ENCODE measurements around the gene PPFIA4.

The PPFIA4 gene

DNA sequence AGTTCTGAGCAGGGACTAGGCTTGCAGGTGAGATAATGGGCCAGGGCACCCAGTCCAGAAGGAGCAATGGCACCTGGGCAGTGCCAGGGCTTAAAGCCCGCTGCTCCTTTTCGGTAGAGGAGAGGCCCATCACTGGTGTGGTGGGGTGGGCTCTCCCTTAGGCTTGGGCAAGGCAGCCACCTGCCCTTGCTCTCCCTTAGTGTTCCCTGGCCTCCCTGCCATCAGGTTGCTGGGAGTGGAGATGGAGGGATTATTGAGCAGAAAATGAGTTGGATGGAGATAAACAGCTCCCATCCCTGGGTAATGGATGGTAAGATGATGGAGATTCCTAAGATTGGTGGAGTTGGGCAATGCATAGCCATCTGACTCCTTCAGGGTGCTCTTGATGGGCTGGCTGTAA, 51.7 kb downstream of the PPFIA4 start:
- TF ChIP-seq, protein P1, sequence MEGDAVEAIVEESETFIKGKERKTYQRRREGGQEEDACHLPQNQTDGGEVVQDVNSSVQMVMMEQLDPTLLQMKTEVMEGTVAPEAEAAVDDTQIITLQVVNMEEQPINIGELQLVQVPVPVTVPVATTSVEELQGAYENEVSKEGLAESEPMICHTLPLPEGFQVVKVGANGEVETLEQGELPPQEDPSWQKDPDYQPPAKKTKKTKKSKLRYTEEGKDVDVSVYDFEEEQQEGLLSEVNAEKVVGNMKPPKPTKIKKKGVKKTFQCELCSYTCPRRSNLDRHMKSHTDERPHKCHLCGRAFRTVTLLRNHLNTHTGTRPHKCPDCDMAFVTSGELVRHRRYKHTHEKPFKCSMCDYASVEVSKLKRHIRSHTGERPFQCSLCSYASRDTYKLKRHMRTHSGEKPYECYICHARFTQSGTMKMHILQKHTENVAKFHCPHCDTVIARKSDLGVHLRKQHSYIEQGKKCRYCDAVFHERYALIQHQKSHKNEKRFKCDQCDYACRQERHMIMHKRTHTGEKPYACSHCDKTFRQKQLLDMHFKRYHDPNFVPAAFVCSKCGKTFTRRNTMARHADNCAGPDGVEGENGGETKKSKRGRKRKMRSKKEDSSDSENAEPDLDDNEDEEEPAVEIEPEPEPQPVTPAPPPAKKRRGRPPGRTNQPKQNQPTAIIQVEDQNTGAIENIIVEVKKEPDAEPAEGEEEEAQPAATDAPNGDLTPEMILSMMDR (IDR thresholded peaks at IDR 0.05; ENCODE audit: low read depth, low read length): no peak
- no peak for DNase-seq (ENCODE audit: extremely low read depth, low read depth)

DNA sequence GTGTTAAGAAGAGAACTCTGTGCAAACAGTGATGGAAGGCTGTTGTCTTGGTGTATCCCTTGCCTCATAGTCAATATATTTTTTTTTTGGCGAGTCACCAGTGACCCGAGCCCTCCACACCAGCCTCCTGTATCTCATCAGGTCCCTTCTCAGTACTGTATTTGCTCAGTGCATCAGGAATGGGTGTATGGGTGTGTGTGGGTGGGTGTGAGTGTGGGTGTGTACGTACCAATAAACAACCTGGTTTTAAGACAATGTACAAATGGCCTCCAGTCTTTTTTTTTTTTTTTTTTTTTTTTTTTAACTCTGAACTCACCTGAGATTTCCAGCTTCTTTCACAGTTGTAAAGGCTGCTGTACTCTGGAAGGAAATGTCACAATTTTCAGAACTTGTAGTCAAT, 52.2 kb downstream of the PPFIA4 start:
- TF ChIP-seq, protein P1 (IDR thresholded peaks at IDR 0.05; ENCODE audit: low read depth, low read length): no peak
- DNase-seq (ENCODE audit: extremely low read depth, low read depth): no peak

DNA sequence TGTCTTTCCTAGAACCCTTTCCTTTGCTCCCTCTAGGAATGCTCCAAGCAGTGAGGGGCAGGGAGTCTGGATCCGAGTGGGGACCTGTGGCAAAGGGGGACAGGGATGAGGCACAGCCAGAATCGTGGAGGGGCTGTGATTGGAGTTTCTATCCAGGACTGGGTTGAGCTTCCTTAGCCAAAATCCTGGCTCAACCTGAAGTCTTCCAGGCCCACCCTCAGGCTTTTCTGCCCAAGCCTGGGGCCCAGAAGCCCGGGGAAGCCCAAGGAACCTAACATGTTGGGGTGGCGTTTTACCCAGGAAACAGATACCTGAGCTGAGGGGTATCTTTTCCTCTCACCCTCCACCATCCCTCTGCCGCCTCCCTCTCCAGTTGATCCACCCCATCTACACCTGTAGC, 54.2 kb downstream of the PPFIA4 start:
- TF ChIP-seq, protein P1 (IDR thresholded peaks at IDR 0.05; ENCODE audit: low read depth, low read length): no peak

DNA sequence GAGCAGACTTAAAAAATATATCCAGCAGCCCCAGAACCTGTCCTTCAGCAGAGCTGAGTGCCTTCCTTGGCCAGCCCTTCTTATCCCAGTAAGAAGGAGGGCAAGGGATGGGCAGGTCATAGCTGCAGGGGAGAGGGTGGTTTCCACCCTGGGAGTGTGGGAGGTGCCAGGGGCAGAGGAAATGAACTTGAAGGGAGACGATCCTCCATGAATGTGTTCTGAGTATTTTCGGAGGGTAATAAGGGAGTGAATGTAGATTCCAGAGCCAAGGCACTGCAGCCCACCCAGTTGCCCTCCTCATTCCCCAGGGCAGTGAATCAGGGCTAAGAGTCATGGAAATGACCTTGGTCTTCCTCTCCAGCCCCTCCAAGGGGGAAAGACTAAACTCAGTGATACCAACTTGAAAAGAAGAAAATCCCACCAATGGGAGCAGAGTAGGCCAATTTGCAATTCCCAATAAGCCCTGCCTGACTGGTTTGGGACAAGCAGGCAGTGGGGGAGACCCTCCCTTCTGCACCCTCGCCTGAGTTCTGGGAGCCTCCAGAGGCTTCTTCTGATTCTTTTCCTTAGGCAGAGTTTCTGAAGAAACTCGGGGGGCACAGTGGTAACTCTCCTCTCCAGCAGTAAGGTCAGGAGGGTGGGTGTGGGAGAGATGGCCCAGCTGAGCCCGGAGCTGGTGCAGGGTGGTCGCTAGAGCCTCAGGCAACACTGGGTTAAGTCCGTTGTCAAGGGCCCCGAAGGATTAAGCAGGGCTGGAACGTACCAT, 55.4 kb downstream of the PPFIA4 start:
- TF ChIP-seq, protein P1 (IDR thresholded peaks at IDR 0.05; ENCODE audit: low read depth, low read length): no peak

More for the DNA sequence above, 54.2 kb downstream of the PPFIA4 start:
- no peak for DNase-seq (ENCODE audit: extremely low read depth, low read depth)

DNA sequence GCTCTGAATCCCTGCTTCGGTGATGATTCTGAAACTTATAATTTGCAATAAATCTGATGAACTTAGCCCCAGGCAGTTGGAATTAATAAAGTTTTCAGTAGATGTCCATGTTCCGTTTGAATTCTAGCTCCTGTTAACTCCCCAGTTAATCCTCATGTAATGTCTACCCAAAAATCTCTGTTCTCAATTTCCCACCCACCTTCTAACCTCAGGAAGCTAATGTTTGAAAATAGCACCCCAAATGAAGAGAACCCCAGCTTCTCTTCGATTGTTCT, 55.9 kb downstream of the PPFIA4 start:
- TF ChIP-seq, protein P1 (IDR thresholded peaks at IDR 0.05; ENCODE audit: low read depth, low read length): no peak
- no peak for DNase-seq (ENCODE audit: extremely low read depth, low read depth)

More for the DNA sequence above, 55.4 kb downstream of the PPFIA4 start:
- no peak for DNase-seq (ENCODE audit: extremely low read depth, low read depth)

DNA sequence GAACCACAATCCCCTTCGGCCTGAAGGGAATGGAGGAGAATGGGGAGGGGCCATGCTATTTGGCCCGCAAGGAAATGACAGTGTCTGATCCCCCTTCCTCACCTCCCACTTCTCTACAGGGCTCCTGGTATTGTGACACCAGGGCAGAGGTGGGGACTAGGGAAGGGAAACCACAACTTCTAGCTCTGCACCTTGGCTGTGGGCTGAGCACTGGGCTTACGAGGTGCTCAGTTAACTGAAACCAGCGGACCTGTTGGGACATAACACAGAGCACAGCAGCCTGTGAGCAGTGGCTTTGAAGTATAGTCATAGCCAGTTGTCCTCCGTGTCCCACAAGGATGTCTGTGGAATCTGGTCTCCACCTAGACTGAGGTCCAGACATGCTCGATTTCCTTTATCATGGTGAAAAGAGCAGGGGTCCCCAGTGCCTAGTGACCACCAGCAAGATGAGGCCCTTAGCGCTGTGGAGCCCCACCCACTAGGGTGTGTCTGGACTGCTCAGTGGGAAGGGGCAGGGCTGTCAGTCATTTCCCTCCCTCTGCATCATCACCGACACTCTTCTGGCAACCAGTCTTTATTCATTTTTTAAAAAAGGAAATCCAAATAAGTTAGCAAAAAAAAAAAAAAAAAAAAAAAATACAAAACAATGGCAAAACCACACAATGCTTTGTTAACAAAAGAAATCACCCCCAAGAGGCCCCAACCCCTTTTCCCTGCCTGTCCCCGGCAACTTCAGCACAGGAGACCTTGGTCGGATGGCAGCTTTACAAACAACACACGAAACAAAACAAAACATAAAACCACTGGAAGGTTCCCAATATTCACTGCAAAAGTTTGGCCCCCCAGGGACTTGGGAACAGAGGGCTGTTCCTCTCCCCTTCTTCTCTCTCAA, 56.5 kb downstream of the PPFIA4 start:
- TF ChIP-seq, protein P1 (IDR thresholded peaks at IDR 0.05; ENCODE audit: low read depth, low read length): no peak
- no peak for DNase-seq (ENCODE audit: extremely low read depth, low read depth)

DNA sequence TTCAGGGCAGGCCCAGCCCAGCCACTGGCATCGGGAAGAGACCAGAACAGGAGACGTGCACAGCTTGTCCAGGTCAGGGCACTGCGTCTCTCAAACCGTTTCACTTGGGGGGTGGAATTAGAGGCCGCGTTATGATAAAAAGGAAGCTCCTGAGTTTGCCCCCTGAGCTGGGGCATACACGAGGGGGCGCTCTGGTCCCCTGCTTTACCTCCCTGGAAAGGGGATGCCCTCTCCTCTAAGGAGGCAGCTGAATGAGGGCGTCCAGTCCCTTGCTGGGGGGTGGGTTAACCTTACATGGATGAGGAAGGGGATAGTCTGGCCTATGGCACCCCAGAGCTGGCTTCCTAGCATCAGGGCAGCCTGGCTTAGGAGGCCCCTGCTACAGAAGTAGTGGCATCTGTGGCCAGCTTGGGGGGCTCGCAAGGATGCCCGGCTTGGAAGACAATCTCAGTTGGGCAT, 57.2 kb downstream of the PPFIA4 start:
- DNase-seq (ENCODE audit: extremely low read depth, low read depth): no peak

More for the DNA sequence above, 57.2 kb downstream of the PPFIA4 start:
- TF ChIP-seq, protein P1 (IDR thresholded peaks at IDR 0.05; ENCODE audit: low read depth, low read length): no peak

Data from AG09319 (cell line).